HG02763 (cell line): ENCODE measurements around the gene CEP164.

ENCODE experiments used
- ATAC-seq: cut with Tn5 transposase; IDR thresholded peaks from one replicate; pipeline ENCODE4 v1.9.1; 2021; ENCODE audit warnings: mild to moderate bottlenecking, moderate library complexity; ENCODE audit not compliant: unreplicated experiment

Gene CEP164

DNA sequence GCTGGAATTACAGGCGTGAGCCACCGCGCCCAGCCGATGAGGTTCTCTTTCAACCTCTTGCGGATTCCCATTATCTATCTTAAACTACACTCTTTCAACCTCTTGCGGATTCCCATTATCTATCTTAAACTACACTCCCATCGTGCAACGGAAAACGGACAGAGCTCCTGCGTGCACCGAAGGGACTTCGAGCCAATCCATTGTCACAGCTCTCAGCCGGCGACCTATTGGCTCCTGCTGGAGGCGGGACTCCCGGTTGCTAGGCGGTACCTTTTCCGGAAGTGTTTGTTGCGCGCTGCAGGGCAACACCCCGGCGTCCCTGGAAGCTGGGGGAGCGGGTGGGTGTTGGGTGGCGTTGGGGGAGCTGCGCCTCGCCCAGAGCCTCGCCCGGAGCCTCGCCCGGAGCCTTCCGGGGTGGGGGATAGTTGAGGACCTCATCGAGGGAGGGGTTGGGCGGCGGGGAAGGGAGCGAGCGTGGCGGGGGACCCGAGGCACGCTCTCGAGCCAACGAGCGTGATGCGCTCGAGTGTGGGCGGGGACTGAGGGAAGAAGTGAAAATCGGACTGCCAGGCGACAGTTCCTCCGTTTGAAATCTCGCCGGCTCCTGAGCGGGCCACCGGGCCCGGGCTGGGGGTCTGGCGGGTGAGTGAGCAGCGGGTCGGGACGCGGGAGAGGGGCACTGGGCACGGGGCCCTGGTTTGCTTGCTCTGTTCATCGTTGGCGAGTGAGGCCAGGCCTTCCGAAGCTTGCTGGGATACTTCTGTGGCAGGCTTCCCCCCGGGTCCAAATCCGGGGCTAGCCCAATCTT lies at the start of gene CEP164:
Gene CEP164 (plus strand): TSS at position 288 of the 808 bp plus-strand sequence. CDS start 10,733 bp downstream, outside the sequence.
- ATAC-seq, result peak; percentile 96

- ATAC-seq, result no peak
These were observed 49.3 kb upstream of the CEP164 start for GRCh38 chr11:117278347-117278746.

DNA sequence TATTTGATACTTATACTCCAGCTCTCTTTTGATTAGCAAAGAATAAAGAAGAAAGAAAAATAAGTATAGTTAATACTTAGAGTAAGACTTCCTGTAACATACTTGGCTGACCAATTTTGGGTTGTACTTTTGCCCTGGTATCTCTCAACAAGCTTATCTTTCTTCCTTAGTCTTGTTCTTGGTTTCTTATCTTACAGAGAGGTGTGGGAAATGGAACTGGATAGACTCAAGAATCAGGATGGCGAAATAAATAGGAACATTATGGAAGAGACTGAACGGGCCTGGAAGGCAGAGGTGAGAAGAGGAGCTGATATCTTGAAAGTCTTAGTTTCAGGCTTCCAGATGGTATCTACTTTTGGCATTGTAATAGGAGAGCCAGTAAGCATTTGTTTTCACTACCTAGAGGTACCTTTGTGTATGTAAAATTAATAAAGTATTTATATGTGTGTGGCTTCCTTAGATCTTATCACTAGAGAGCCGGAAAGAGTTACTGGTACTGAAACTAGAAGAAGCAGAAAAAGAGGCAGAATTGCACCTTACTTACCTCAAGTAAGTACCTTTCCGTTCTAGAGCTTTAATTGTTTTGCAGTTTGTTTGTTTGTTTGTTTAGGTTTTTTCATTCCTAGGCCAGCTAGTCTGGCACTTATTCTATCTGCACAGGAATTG lies 47.8 kb upstream of the CEP164 start:
- no peak for ATAC-seq

DNA sequence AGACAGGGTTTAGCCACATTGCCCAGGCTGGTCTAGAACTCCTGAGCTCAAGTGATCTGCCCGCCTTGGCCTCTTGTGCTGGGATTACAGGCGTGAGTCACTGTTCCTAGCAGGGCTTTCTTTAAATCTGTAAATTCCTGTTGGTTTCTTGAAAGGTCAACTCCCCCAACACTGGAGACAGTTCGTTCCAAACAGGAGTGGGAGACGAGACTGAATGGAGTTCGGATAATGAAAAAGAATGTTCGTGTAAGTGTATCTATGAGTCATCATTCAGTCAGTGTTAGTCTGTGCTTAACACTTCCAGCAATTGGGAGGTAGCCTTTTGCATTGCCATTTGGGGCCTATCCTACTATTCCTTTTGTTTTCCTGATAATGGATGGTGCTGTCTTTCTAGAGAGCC lies 46.5 kb upstream of the CEP164 start:
- ATAC-seq, result no peak

DNA sequence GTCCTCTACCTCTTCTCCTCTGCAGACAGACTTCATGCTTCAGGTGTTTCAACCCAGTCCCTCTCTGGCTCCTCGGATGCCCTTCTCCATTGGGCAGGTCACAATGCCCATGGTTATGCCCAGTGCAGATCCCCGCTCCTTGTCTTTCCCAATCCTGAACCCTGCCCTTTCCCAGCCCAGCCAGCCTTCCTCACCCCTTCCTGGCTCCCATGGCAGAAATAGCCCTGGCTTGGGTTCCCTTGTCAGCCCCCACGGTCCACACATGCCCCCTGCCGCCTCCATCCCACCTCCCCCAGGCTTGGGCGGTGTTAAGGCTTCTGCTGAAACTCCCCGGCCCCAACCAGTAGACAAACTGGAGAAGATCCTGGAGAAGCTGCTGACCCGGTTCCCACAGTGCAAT lies 45.8 kb upstream of the CEP164 start:
- no peak for ATAC-seq

DNA sequence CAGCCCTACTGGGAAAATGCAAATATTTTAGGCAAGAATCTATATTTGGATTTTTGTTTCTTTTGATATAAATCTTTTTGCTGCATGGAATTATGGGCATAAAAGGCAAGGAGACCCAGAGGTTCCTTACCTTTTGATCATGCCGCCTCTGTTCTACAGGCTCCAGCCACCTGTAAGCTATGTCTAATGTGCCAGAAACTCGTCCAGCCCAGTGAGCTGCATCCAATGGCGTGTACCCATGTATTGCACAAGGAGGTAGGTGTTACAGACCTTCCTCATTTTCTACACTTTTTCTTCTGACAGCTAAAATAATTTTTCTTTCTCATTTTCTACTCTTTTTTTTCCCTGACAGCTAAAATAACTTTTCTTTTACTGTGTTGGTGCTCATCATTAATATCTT lies 44.7 kb upstream of the CEP164 start:
- ATAC-seq, result no peak

- ATAC-seq, result no peak
These were observed 43.6 kb upstream of the CEP164 start for GRCh38 chr11:117284053-117284452.

- no peak for ATAC-seq
These were observed 41.1 kb upstream of the CEP164 start for GRCh38 chr11:117286588-117286987.

GRCh38 chr11:117287668-117288067 lies 40.0 kb upstream of the CEP164 start:
- no peak for ATAC-seq

DNA sequence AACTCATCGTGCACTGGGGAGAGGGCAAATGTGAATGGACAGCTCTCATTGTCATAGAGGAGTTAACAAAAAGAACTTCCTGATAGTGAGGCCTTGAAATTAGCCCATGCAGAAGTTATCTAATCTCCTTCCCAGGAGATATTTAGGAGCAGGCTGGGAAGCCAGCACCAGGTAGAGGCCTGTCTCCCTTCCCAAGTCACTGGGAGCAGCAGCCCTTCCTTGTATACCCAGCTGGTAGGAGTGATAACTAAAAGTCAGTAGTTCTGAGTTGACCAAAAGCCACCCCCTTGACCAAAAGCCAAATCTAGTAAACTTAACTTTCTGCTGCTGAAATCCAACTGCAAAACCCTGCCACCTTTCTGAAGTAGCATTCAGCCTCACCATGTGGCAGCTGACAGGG lies 37.9 kb upstream of the CEP164 start:
- no peak for ATAC-seq

DNA sequence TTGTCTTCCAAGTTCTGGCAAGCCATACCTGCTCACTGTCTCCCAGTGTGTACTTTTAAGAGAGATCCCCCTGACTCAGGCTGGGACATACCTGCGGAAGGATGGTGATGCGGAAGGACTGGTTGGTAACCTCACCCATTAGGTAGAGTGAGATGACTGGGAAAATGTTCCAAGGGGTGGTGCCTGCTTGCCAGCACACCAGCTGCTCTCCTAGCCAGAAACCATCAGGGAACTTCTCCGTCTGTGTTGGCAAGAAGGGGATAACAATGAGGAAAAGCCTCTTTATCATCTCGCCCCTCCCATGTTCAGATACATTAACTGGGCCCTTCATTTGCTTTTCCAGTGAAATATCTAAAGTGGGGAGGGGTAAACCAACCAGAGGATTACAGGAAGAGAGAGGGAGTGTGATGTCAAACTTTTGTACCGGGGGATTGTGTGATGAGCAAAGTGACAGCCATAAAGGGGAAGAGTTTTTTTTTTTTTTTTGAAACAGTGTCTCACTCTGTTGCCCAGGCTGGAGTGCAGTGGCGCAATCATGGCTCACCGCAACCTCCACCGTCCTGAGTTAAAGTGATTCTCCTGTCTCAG lies 36.8 kb upstream of the CEP164 start, which contains the start of gene BACE1-AS:
Gene BACE1-AS (plus strand): TSS at position 538 of the 588 bp plus-strand sequence.
- no peak for ATAC-seq

DNA sequence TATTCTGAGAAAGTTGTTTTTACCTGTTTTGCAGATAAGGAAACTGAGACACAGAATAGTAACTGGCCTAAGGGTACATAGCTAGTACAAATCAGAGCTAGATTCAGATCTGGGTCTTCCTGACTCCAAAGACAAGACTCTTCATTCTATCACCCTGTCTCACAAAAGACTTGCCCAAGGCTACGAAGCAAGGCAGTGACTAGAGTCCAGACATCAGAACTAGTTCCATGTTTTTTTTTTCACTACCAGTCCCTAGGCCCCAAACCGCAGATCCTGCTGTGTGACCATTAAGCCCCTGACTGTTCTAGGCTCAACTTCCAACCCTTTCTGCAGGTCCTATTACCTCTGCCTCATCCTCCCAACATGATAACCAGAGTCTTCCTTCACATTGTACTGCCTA lies 35.0 kb upstream of the CEP164 start:
- no peak for ATAC-seq

GRCh38 chr11:117295438-117296137 lies 32.1 kb upstream of the CEP164 start:
- ATAC-seq, result no peak

GRCh38 chr11:117296881-117297280 lies 30.8 kb upstream of the CEP164 start:
- ATAC-seq, result no peak

DNA sequence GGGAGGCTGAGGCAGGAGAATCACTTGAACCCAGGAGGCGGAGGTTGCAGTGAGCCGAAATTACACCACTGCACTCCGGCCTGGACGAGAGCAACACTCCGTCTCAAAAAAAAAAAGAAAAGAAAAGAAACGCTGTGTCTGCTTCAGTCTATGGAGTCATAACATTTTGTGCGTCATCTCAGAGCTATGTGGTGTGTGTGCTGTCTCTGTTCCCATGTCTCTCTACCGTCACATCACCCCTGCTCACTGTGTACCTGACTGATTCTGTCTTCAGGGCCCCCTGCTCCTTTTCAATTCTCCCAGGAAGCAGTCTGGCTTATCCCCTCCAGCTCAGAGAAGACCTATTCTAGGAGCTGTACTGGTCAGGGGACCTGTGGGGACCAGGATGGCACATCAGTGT lies 29.5 kb upstream of the CEP164 start:
- ATAC-seq, result no peak

DNA sequence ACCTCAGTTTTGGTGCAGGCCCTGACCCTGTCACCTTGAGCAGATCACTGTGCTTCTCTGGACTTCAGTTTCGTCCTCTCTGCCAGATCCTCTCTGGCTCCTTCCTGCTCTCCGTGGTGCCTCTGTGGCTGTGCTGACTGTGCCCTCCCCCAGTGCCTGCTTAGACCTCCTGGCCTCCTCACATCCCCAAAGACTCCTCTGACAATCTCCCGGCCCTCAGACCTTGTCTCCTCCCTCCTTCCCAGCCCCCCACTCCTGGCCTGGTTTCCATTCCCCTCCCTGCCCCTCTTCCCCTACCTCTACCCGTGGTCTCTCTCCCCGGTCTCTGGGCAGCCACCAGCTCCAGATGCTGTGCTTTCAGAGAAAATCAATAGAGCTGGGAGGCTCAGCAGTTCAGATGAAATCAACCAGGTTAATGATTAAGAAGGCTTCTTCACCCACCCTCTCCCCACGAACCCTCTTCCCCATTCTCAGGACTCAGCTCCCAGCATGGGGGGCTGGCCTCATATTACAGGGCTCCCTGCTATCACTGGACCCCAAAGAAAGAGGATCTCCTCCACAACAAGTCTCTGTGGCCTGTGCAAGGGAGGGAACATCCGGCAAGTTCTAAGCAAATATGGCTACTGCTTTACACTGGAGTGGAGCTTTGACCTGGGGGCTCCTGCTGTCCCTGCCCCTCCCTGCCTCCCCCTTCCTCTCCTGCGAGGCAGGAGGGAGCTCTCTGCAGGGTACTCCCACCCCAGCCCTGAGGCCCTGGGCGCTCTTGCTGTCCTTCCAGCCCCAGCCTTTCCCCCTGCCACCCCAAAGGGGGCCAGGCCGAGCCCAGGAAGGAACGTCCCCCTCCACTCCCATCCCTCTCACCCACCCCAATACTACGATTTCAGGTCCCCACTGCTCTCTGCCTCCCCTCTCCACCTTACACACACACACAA lies 28.0 kb upstream of the CEP164 start:
- ATAC-seq, result no peak

GRCh38 chr11:117300283-117300663 lies 27.4 kb upstream of the CEP164 start:
- no peak for ATAC-seq

DNA sequence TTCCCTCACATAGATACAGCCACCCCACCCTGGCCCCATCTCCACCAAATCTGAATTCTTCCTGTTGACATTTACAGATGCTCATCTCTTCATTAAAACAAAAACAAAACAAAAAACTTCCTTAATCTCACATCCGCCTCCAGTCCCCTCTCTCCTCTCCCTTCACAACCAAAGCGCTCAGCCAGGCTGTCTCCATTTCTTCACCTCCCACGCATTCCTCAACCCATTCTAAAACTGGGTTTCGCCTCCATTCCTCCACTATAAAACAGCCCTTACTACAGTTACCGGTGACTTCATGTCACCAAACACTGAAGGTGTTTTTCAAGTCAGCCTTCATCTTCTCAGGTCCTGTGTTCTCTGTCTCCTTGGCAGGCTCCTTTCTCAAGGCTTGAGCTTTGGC lies 26.9 kb upstream of the CEP164 start:
- ATAC-seq, result no peak

- no peak for ATAC-seq
These were observed 25.4 kb upstream of the CEP164 start for GRCh38 chr11:117302228-117302627.

DNA sequence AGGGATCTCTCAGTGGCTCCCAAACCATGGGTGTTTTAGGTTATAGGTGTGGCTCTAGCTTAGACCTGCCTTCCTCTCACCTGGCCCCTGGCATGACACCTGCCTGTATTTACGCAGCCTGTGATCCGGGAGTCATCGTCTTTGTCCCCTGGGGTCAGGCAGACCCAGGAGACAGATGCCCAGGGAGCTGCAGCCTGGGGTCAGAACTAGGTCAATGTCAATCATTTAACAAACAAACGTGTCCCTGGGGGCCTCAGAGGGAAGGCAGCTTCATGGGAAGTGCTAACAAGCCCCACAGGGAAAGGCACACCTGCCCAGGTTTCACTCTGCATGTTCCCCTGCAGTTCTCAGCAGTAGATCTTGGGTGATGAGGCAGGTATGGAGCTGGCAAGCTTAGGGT lies 24.6 kb upstream of the CEP164 start:
- ATAC-seq, result no peak
